ENCODE data around the gene IGSF21.

Gene IGSF21

GRCh38 chr1:18278946-18279345 lies 171.3 kb downstream of the IGSF21 start:
- DNase-seq = no peak

- DNase-seq = no peak
Measured at GRCh38 chr1:18279351-18280074, 171.9 kb downstream of the IGSF21 start.

- DNase-seq = no peak
Measured at GRCh38 chr1:18280956-18281355, 173.4 kb downstream of the IGSF21 start.

- no peak for DNase-seq
Measured at GRCh38 chr1:18282851-18283600, 175.4 kb downstream of the IGSF21 start.

- DNase-seq = no peak
Measured at GRCh38 chr1:18283601-18284385, 176.2 kb downstream of the IGSF21 start.

GRCh38 chr1:18284805-18285537 lies 177.4 kb downstream of the IGSF21 start:
- DNase-seq = no peak

GRCh38 chr1:18285538-18285924 lies 177.9 kb downstream of the IGSF21 start:
- DNase-seq = no peak

GRCh38 chr1:18288722-18289121 lies 181.1 kb downstream of the IGSF21 start:
- DNase-seq = no peak

GRCh38 chr1:18289597-18289996 lies 182.0 kb downstream of the IGSF21 start:
- no peak for DNase-seq

- no peak for DNase-seq
Measured at GRCh38 chr1:18290740-18291412, 183.3 kb downstream of the IGSF21 start.

- DNase-seq = no peak
Measured at GRCh38 chr1:18292531-18292930, 184.9 kb downstream of the IGSF21 start.

GRCh38 chr1:18293291-18293690 lies 185.7 kb downstream of the IGSF21 start:
- no peak for DNase-seq

GRCh38 chr1:18294437-18295176 lies 187.0 kb downstream of the IGSF21 start:
- DNase-seq = no peak

- DNase-seq = no peak
Measured at GRCh38 chr1:18297896-18298648, 190.5 kb downstream of the IGSF21 start.

- DNase-seq = no peak
Measured at GRCh38 chr1:18299441-18300338, 192.1 kb downstream of the IGSF21 start.

GRCh38 chr1:18300376-18300775 lies 192.8 kb downstream of the IGSF21 start:
- no peak for DNase-seq

GRCh38 chr1:18302788-18303413 lies 195.3 kb downstream of the IGSF21 start:
- DNase-seq = no peak

GRCh38 chr1:18304151-18304869 lies 196.7 kb downstream of the IGSF21 start:
- no peak for DNase-seq
